NCI-H510A (cell line): ENCODE results near the gene GRIN2A.

ENCODE experiments used
- DNase-seq: peaks from one replicate; lab custom pipeline; 2025; lab: John Stamatoyannopoulos, UW

The GRIN2A gene

DNA sequence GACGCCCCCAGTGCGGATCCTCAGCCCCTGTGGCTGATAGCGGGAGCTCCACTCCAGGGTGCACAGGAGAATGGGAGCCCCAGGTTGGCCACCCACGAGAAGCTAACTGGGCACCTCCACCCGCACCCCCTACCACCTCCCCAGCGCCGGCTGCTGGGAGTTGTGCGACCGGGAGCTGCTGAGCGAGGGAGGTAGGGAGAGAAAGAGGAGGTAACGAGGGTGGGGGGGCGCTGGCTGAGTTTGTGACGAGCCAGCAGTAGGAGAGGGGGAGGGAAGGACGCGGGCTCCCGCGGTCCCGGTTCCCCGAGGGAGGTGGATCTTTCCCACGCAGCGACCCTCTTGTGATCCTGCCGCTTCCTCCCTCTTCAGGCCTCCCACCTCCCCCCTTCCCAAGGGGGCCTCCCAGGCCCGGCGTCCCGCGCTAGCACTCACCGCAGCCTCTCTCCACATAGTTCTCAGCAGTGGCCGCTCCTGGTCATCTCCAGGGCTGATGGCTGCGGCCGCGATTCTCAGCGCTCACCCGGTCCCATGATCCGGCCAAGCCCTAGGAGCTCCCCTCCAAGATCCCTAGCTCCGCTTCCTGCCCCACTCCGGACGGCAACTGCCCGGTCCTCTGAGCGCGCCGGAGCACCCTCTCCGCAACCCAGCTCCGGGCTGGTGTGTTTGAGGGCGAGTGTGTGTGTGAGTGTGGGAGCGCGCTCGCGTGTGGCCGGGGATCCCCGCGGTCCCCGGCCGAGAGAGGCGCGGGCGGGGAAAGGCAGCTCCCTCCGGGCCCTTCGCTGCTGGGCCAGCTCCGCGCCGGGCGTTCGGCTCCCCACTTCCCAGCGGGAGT is at the start of gene GRIN2A:
GRIN2A (minus strand) TSS at position 207 of the 832 bp plus-strand sequence. CDS start 2,017 bp downstream, outside the sequence.
- DNase-seq, result no peak

DNA sequence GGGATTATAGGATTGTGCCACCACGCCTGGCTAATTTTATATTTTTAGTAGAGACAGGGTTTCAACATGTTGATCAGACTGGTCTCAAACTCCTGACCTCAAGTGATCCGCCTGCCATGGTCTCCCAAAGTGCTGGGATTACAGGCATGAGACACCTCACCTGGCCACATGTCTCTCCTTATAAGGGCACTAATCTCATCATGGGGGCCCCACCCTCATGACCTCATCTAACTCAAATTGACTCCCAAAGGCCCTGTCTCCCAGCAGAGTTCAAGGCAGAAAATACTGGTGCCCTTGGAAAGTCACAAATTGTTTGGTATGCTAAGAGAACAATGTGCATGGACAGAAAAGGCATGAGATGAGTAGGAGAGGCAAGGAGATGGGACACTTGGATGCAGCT is 49.3 kb upstream of the GRIN2A start:
- DNase-seq, result no peak

DNA sequence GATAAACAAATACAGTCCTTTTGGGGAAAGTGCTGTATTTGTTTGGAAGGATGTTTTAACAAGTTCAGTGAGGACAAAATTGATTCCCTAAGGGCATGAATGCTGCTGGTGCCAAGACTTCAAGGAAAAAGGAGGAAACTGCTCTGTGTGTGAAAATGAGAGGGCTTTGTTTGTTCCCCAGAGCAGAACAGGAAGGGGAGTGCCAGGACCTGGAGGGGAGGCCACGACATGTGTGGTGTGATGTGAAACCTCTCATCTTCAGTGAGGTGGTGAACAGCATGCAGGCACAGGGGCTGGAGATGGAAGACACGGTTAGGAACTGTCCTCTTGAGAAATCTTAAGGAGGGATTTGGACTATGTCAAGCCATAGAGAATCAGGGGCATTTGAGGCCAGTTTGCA is 46.6 kb upstream of the GRIN2A start:
- no peak for DNase-seq

DNA sequence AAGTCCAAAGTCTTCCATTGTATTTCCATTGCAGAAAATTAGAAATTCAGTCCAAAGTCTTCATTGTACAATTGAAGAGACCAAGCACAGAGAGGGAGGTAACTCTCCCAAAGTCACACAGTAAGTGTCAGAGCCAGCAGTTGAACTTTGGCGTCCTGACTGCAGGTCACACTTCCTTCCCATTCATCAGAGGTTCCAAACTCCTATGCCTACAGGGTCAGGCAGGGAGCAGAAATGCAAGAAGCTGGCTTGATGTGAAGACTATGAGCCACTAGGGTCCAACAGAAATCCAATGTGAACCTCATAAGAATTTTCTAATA is 44.7 kb upstream of the GRIN2A start:
- no peak for DNase-seq

DNA sequence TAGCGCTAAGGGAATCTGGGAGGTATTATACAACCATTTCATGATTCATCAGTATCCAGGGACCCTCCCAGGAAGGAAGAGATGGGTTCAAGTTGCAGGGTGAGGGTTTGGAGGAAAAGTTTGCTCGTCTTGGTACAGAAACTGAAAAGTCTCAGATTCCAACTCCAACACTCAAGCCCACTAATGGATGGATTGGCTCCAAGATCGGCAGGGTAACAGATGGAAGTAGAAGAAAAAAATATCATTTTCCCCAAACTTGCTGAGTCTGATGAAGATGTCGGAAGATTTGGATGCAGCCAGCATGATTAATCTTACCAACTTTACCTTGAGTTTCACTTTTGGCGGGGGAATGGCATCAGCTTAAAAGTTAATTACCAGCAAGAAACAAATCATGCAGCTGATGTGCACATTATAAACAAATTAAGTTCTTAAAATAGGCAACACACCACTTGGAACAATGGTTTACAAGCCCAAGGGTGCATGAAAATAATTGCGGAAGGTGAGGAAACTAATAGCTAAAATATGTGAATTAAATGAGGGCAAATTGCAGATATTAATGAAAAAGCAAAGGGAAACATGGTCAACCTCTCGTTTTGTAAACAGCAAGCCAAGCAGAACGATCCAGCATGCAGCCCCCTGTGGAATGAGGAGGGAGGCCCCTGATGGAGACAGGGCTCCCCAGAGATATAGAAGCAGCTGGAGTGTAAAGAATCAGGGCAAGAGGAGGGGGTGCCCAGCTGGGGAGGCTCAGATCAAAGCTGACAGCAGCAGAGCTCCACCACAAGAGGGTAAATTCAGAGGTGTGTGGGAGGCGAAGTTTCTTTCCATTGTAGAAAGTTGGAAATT is 44.1 kb upstream of the GRIN2A start:
- DNase-seq, result no peak

DNA sequence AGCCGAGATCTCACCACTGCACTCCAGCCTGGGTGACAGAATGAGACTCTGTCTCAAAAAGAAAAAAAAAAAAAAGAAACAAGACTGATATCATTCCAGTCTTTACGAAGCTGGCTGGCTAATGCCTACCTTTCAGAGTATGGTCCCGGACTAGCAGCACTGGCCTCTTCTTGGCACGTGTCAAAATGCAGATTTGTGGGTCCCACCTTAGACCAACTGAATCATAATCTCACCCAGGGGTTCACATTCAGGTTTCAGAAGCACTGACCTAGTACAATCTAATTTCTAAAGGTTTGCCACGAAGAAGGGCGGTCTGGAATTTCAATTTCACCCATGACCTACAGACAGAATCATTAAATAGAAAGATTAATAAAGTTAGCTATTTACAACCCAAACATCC is 43.4 kb upstream of the GRIN2A start:
- no peak for DNase-seq

DNA sequence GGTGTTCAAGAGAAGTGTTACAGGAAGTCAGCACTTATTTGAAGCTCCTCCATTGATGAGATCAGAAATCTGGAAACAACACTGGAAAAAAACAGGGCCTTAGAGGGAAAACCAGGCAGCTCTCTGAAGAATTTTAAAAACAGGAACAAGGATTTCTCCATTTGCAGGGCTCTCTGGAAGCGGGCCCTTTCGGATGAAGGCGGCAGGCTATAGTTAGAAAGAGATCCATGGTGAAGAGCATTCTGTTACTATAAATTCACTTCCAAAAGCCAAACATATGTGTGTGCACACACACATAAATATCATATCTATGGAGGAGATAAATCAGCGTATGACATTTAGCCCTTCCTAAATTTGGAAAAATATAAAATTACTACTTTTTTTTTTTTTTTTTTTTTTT is 42.6 kb upstream of the GRIN2A start:
- DNase-seq, result no peak

DNA sequence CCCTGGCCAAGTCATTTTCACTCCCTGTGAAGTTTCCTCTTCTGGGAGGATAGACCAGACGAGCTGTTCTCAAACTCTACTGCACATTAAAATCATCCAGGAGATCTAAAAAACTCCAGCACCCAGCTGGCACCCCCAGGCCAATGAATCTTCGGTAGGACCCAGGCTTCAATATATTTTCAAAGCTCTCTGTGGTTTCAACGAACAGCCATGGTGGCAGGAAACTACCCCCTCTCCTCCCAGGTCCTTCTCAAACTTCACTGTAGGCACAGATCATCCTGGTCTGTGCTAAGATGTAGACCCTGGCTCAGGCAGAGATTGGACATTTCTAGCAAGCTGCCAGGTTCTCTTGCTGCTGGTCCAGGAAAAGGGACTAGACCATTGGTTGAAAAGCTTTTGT is 38.7 kb upstream of the GRIN2A start:
- DNase-seq, result no peak

DNA sequence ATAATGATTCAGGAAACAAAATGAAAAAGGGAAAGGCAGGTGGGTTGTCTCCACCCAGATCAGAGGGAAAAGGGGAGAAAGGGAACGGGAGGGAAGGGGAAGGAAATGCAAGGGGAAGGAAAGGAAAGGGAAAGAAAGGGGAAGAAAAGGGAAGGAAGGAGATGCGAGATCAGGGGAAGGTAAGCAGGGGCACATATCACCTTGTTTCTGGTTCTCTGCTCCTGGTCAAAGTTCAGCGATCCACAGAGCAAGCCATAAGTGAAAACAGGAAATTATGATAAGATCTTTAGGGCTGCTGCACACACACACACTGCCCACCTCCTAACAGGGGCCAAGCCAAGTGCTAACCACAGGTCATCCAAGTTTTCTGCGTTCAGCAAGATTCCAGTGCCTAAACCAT is 37.5 kb upstream of the GRIN2A start:
- no peak for DNase-seq

DNA sequence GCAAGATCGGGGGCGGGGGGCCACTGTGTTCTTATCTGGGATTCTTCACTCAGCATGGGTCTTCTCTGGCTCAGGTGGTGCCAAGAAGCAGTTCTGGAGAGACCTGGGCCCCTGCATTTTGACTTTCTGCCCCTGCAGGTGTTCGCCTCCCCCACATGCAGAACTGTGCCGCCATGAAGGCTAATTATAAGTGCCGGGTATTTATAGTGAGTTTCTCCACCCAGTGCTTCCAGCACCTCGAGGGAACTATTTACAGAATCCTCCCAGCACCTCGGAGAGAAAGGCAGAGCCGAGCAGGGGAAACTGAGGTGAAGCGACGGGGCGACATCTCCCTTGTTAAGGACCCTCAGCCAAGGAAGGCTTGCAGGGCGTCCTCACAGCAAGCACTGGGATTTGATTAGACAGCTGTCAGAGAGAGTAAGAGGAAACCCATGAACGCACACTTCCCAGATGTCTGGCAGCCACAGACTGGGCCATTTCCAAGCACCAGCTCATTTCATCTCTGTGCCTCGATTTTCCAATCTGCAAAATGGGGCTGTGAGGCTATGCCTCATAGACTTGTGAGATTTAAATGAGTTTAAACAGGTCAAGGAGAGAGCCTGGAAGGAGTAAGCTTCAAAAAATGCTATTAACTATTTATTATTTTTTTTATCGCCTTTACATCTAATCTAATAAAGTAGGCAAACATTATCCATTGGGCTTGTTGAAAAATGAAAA is 36.4 kb upstream of the GRIN2A start:
- no peak for DNase-seq

DNA sequence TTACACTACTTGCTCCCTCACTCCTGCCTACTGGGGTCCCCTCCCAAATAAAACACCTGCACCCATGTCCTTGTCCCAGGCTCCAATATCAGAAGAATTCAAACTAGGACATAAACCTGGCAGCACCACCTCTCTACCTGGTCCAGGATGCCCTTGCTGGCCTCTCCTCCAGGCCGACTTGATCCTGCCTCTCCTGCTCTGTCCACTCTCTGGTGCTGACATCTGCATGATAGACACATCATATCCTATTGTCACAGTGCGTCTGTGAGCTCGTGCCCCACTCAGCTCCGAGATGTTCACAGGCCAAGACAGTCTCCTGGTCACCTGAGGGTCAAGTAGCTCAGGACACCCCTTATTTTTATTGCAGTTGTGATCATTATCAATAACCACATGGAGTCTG is 31.5 kb upstream of the GRIN2A start:
- no peak for DNase-seq

DNA sequence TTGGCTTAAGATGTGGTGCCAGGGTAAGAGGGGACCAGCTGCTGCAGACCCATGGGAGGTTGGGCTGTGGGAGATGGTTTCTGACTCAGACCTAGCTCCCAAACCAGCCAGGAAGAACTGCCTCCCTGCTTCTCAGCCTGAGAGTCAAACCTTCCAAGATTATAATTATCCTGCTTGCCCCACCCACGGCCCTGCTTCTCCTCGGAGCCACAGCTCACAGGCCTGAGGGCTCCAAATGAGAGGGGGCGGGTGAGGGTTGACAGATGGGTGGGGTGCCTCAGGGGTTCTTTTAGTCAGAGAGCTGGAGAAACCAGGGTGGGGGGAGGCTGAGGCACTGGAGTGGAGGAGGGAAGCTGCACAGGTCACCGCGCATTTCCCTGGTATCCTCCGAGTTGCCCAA is 28.7 kb upstream of the GRIN2A start:
- DNase-seq, result no peak

DNA sequence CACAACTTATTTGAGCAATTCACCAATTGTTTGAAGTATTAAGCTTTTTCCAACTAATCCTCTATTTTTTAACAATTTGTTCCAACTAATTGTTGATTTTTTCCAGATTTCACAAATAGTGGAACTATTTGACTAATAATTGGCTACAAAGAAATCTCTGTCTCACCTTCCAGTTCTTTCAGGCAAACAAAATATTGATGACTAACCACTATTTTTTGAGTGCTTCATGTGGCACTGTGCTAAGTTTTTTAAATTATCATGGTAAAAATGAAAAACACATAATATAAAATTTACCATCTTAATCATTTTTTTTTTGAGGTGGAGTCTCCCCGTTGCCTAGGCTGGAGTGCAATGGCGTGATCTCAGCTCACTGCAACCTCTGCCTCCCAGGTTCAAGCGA is 24.6 kb upstream of the GRIN2A start:
- no peak for DNase-seq

DNA sequence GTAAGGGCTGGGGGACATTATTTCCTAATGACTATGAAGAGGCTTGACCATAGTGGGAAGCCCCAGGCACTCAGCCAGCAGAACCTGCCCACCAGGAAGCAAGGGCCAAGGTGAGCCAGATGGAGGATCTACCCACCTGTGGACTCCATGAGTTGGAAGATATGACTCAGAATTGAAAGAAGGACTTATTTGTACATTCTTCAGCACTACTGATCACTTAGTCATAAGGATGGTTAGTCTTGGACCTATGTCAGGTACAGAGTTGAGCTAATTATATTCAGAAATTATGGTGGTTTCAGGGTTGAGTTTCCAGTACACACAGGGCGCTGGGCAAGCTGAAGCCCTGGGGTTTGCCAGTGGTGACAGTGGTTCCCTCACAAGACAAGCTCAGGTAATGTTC is 24.0 kb upstream of the GRIN2A start:
- no peak for DNase-seq

DNA sequence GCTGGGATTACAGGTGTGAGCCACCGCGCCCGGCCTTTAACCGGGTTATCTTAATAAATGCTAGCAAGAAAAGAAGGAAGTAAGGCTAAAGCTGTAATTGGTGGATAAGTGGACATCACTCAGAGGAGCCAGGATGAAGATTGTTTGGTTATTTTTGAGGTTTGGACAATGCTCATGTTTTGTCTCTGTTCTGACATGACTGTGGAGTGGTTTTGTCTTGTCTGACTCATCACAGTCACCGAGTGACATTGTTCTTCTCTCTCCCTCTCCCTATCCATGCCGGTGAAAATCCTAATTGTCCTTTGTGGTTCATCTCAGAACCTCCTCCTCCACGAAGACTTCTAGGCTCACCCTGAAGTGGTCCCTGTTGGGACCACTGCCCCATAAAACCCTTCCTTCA is 23.5 kb upstream of the GRIN2A start:
- no peak for DNase-seq

DNA sequence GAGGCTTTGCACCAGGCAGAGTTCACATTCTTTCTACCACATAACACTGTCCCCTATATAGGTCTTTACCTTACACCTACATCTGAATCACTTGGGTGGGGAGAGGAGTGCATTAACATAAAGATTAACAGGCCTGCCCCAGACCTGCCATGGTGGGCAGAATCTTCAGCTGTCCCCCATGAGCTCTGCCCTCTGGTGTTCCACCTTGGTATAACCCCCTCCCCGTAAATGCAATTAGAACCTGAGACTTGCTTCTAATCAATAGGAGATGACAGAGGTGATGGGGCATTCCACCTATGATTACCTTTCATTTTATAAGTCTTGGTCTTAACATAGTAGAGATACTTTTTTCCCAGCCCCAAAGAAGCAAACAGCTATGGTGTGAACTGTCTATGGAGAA is 20.4 kb upstream of the GRIN2A start:
- no peak for DNase-seq

DNA sequence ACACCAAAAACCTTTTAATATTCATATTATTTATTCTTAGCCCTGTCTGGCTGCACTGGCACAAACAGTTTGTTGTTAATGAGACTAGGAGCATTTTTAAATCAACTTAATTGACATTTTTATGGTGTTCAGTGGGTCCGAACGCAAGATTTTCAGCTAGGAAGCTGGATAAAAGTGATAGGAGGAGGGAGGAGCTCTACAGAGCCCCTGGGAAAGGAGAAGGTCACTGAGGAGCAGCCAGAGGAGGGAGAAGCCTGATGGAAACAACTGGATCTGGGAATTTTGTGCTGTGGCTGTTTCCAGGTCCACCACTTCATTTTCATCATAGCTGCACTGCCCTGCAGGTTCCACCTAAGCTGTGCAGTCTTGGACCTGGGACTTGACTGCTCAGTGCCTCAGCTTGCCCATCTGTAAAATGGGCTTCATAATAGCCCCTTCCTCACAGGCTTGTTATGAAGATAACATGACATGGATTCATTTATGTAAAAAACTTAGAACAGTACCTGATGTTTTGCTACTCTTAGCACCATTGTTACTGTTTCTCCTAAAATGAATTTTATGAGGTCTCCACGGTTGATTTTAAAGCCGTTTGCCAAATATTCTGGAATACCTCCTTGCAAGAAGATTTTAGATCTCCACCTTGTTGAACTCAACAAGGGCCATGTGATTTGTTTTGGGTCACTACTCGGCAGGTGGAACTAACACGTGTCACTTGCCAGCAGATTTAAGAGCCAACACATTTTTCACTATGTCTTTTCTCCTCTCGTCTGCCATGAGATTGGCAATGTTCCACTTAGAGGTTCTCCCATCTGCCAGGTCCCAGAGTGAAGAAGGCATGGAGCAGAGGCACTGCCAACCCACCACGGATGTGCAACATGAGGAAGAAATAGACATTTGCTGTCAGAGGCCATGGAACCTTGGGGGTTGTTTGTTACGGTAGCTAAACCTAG is 18.7 kb upstream of the GRIN2A start:
- no peak for DNase-seq

DNA sequence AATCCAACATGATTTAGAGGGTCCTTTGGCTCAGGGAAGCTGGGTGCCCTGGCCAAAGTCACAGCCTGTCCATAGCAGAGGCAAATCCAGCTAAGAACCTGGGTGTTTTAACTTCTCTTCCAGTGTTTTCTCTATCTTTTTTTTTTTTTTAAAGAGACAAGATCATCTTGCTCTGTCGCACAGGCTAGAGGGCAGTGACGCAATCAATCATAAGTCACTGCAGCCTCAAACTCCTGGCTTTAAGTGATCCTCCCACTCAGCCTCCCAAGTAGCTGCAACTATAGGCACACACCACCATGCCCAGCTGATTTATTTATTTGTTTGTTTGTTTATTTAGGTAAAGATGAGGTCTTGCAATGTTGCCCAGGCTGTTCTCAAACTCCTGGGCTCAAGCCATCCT is 14.8 kb upstream of the GRIN2A start:
- no peak for DNase-seq

DNA sequence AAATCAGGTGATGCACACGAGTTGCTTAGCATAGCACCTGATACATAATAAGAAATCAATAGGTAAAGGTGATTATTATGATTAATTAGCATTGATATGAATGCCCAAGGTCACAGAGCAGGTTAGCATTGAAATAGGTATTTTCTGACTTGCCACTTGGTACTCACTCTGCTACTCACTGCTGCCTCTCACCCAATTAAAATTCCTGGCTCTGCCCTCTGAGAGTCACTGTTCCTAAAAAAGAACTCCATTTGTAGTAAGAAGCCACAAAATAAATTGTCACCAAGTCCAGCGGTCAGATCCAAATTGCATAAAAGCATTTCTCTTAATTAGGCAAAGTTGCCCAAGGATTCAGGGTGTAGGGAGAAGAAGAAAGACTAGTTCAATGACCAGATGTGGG is 8.9 kb upstream of the GRIN2A start:
- DNase-seq, result no peak

DNA sequence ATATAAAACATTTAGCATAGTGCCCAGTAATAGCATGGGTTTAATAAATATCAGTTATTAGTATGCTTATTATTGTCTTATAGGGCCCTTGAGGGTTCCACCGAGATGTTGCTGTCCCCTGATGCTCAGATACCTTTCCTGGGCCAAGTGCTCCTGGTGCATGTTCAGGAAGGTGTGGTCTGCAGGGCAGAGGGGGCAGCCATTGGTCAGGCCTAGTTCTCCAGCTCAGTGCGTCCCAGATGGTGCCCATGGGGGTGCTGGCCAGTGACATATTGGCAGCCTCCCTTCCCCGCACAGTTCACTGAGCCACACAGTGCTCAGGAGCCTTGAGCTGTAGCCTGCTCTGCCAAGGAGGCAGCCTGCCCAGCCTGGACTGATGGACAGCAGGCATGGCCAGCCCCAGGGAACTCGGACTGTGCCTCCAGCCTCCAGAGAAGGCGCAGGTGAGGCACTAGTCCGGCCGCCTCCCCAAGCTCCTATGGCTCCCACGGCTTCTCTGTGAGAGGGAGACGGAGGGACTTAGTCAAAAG is 7.7 kb upstream of the GRIN2A start:
- DNase-seq, result no peak

DNA sequence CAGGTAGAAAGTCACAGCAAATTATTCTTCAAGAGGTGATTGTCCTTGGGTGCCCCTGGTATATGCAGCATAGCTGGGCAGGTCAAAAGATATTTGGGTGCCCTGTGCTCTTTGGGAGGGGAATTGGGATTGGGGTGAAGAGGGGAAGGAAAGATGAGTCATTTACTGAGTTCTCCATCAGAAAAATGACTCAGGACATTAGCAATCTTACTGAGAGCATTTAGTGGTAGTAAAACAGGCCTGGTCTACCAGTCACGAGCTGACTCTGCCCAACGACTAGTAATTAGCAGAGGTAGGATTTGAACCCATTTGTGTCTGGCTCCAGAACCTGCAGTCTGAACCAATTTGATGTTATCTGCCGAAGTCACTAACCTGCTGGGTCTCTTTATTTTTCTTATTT is 6.0 kb upstream of the GRIN2A start:
- no peak for DNase-seq
